ENCODE results near the gene SPOCK2. TPM values are rescaled to one million over a fixed set of nuclear protein-coding genes. Genes with fewer than 3 reads are reported as not detected.

Gene SPOCK2
- total RNA-seq, 1 experiment from 2014 or later: 1.1 TPM

DNA sequence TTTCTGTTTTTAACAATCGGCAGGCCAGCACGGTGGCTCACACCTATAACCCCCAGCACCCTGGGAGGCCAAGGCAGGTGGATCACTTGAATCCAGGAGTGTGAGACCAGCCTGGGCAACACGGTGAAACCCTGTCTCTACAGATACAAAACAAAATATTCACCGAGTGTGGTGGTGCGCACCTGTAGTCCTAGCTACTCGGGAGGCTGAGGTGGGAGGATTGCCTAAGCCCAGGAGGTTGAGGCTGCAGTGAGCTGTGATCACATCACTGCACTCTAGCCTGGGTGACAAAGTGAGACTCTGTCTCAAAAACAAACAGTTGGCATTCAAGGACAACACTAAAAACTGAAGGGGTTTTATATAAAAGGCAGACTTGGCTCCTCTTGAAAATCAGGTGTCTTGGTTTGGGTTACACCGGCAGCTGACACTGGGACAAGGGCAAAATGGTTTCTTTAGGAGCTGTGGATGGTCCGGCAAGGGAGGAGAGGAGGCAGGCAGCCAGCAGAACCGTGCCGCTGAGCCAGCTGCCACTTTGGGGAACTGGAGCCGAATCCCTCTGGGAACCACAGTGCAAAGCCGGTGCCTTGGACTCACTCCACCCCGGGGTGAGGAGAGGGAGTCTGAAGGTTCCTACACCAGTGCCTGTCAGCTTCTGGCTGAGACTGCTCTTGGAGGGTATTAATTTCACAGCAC, 71.6 kb downstream of the SPOCK2 start:
- no peak for ATAC-seq
- no peak overlapping the region for H2AFZ ChIP-seq (ENCODE audit: low read depth, low read length, poor library complexity, severe bottlenecking)
- H3K4me3 ChIP-seq (replicated peaks in 1 of 2; ENCODE audit: low read depth in 1 of 2, low read length in 2 of 2): no peak overlapping the region
- no peaks in the 10 kb centered on the region for H4K20me1 ChIP-seq (ENCODE audit: insufficient read depth)
- ChIA-PET POLR2A (no interaction called here), RAD21 (ENCODE audit: low non-redundant PET in 1 of 2, low total read pairs in 2 of 2, uncharacterized antibody in 2 of 2, unreplicated experiment in 2 of 2) (no interaction called here), CTCF (no interaction called here)
- no peaks in the 10 kb centered on the region for H3K4me1 ChIP-seq (ENCODE audit: control insufficient read depth in 1 of 2, insufficient read depth in 2 of 2, low read length in 2 of 2)
- TF ChIP-seq EGR1 (IDR thresholded peaks at IDR 0.05; ENCODE audit: low read depth) (no peak), CEBPB (IDR thresholded peaks at IDR 0.05; ENCODE audit: low read depth) (no peak), JUND (IDR thresholded peaks at IDR 0.05) (no peak), POLR2AphosphoS5 (IDR thresholded peaks at IDR 0.05; ENCODE audit: low read depth, low read length) (no peak), ELF1 (IDR thresholded peaks at IDR 0.05; ENCODE audit: borderline replicate concordance, low read depth) (no peak), ZFX (IDR thresholded peaks at IDR 0.05) (no peak), FOSL1 (IDR thresholded peaks at IDR 0.05; ENCODE audit: low read depth) (no peak), POLR2A (IDR thresholded peaks at IDR 0.05; ENCODE audit: borderline replicate concordance, extremely low read depth, insufficient read depth, insufficient read length) (no peak)
- TF ChIP-seq, protein P1, sequence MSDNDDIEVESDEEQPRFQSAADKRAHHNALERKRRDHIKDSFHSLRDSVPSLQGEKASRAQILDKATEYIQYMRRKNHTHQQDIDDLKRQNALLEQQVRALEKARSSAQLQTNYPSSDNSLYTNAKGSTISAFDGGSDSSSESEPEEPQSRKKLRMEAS (IDR thresholded peaks at IDR 0.05): no peak
- intact Hi-C loops (cut with micrococcal nuclease): no loop called here
- H3K79me2 ChIP-seq (ENCODE audit: insufficient read depth, low read length): no peaks in the 10 kb centered on the region
- no peak for DNase-seq (ENCODE audit: low read depth, low spot score)
- H3K36me3 ChIP-seq (ENCODE audit: control insufficient read depth in 1 of 2, insufficient read depth in 2 of 2, low read length in 2 of 2): no peaks in the 10 kb centered on the region
- H3K27me3 ChIP-seq (ENCODE audit: insufficient read depth, low read length): no peaks in the 10 kb centered on the region
- H3K27ac ChIP-seq (ENCODE audit: low read depth, low read length): no peak overlapping the region
- BruUV-seq (replicated peaks): no TSS peak
- no peaks in the 10 kb centered on the region for H3K9me2 ChIP-seq (ENCODE audit: insufficient read depth)
- no peak overlapping the region for H3K9ac ChIP-seq (ENCODE audit: low read length)
- no peak overlapping the region for H3K4me2 ChIP-seq (ENCODE audit: low read length)
- H3K9me3 ChIP-seq (ENCODE audit: control insufficient read depth in 1 of 2, insufficient read depth in 1 of 2, low read depth in 1 of 2, low read length in 2 of 2): no peaks in the 10 kb centered on the region

DNA sequence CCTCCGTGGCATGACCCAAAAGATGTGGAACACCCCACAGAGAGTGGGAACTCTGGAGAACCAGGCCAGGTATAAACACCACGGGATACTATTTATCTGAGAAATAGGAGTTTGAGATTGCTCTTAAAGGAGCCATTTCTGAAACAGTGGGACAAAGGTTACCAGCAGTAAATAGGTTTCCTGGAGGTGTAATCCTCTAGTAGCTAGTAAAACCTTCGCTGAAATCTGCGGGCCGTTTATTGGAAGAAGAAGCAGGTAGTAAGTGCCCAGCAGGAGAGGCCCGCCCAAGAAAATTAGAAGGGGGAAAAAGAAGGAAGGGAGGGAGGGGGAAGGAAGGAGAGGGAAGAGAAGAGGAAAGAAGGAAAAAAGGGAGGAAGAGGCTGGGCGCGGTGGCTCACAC, 72.5 kb downstream of the SPOCK2 start:
- CTCF ChIA-PET: interaction anchor here (1.6 kb wide), 1 partner anchor 33 kb away, joined by 4 read pairs; no protein-coding TSS in a partner anchor
- no TSS peak for BruUV-seq (replicated peaks)
- no peak for TF ChIP-seq SIN3A (IDR thresholded peaks at IDR 0.05; ENCODE audit: low read depth)
- no peak for TF ChIP-seq ZNF274 (IDR thresholded peaks at IDR 0.05; ENCODE audit: low read depth, low read length)
- TF ChIP-seq EGR1 (IDR thresholded peaks at IDR 0.05; ENCODE audit: low read depth): no peak
- no peak for TF ChIP-seq POLR2A (IDR thresholded peaks at IDR 0.05; ENCODE audit: borderline replicate concordance, extremely low read depth, insufficient read depth, insufficient read length)
- TF ChIP-seq CEBPB (IDR thresholded peaks at IDR 0.05; ENCODE audit: low read depth): no peak
- TF ChIP-seq, protein P2, sequence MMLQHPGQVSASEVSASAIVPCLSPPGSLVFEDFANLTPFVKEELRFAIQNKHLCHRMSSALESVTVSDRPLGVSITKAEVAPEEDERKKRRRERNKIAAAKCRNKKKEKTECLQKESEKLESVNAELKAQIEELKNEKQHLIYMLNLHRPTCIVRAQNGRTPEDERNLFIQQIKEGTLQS (IDR thresholded peaks at IDR 0.05): no peak
- no peak for TF ChIP-seq TCF7L2 (IDR thresholded peaks at IDR 0.05; ENCODE audit: borderline replicate concordance, extremely low read depth, insufficient read depth, insufficient read length)
- TF ChIP-seq JUND (IDR thresholded peaks at IDR 0.05): no peak
- TF ChIP-seq, protein P3, sequence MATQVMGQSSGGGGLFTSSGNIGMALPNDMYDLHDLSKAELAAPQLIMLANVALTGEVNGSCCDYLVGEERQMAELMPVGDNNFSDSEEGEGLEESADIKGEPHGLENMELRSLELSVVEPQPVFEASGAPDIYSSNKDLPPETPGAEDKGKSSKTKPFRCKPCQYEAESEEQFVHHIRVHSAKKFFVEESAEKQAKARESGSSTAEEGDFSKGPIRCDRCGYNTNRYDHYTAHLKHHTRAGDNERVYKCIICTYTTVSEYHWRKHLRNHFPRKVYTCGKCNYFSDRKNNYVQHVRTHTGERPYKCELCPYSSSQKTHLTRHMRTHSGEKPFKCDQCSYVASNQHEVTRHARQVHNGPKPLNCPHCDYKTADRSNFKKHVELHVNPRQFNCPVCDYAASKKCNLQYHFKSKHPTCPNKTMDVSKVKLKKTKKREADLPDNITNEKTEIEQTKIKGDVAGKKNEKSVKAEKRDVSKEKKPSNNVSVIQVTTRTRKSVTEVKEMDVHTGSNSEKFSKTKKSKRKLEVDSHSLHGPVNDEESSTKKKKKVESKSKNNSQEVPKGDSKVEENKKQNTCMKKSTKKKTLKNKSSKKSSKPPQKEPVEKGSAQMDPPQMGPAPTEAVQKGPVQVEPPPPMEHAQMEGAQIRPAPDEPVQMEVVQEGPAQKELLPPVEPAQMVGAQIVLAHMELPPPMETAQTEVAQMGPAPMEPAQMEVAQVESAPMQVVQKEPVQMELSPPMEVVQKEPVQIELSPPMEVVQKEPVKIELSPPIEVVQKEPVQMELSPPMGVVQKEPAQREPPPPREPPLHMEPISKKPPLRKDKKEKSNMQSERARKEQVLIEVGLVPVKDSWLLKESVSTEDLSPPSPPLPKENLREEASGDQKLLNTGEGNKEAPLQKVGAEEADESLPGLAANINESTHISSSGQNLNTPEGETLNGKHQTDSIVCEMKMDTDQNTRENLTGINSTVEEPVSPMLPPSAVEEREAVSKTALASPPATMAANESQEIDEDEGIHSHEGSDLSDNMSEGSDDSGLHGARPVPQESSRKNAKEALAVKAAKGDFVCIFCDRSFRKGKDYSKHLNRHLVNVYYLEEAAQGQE (IDR thresholded peaks at IDR 0.05; ENCODE audit: low read depth): no peak
- TF ChIP-seq, protein P1 (IDR thresholded peaks at IDR 0.05): no peak
- no peak for TF ChIP-seq ELF1 (IDR thresholded peaks at IDR 0.05; ENCODE audit: borderline replicate concordance, low read depth)

More for the DNA sequence above, 72.5 kb downstream of the SPOCK2 start:
- Histone ChIP-seq H3K9ac (ENCODE audit: low read length) (no peak overlapping the region), H3K4me3 (replicated peaks in 1 of 2; ENCODE audit: low read depth in 1 of 2, low read length in 2 of 2) (no peak overlapping the region), H3K9me2 (ENCODE audit: insufficient read depth) (no peaks in the 10 kb centered on the region), H3K4me1 (ENCODE audit: control insufficient read depth in 1 of 2, insufficient read depth in 2 of 2, low read length in 2 of 2) (no peaks in the 10 kb centered on the region), H3K36me3 (ENCODE audit: control insufficient read depth in 1 of 2, insufficient read depth in 2 of 2, low read length in 2 of 2) (no peaks in the 10 kb centered on the region), H3K9me3 (ENCODE audit: control insufficient read depth in 1 of 2, insufficient read depth in 1 of 2, low read depth in 1 of 2, low read length in 2 of 2) (no peaks in the 10 kb centered on the region), H3K27ac (ENCODE audit: low read depth, low read length) (no peak overlapping the region), H4K20me1 (ENCODE audit: insufficient read depth) (no peaks in the 10 kb centered on the region), H2AFZ (ENCODE audit: low read depth, low read length, poor library complexity, severe bottlenecking) (no peak overlapping the region), H3K27me3 (ENCODE audit: insufficient read depth, low read length) (no peaks in the 10 kb centered on the region), H3K79me2 (ENCODE audit: insufficient read depth, low read length) (no peaks in the 10 kb centered on the region), H3K4me2 (ENCODE audit: low read length) (no peak overlapping the region)
- ChIA-PET POLR2A (no interaction called here), RAD21 (ENCODE audit: low non-redundant PET in 1 of 2, low total read pairs in 2 of 2, uncharacterized antibody in 2 of 2, unreplicated experiment in 2 of 2) (no interaction called here)
- no peak for ATAC-seq
- intact Hi-C loops (cut with micrococcal nuclease): no loop called here
- no peak for DNase-seq (ENCODE audit: low read depth, low spot score)
